AG20443 (cell line): Measurements from ENCODE around the gene GPR26.
"Not testable (repeated sequence)": the region's sequence is repeated elsewhere in the genome, so short reads cannot be mapped to it uniquely, and the experiment has no call there.

Experiments
- DNase-seq: peaks from one replicate; pipeline ENCODE4 v3.0.0; 2012; ENCODE audit warnings: low spot score, mixed read lengths

GPR26 gene

DNA sequence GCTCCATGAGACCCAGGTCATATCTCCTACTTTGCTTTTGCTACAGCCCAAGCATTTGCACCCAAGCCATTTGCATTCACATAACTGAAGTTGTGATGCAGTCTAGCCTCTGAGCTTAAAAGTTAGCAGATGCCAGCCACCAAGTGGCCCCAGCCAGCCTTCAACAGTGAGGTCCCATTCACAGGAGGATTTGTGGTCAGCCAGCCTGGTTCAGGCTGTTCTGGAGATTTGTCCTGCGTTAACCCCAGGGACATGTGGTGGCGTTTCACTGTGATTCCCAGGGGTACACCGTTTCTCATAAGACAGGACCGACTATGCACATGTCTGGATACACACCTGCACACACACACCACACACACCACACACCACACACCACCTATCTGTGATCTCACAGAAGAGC lies 51.2 kb downstream of the GPR26 start:
- no peak for DNase-seq

DNA sequence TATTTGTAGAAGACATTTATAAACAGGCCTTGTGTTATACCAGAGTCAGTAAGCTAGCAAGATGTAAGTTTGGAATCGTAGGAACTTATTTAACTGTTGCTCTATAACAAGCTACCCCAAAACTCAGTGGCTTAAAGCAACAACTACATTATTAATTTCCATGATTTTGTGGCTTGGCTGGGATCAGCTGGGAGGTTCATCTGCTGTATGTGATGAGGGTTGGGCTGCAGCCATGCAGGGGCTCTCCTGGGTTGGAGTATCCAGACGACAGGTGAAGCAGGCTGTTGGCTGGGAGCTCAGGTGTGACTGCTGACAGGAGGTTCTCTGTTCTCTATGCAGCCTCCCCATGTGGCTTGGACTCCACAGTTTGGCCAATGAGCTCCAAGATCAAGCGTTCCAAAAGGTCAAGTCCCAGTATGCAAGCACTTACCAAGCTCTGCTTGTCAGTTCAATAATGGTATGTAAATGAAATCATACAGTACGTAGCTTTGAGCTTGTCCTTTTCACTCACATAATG lies 52.4 kb downstream of the GPR26 start:
- no peak for DNase-seq

DNA sequence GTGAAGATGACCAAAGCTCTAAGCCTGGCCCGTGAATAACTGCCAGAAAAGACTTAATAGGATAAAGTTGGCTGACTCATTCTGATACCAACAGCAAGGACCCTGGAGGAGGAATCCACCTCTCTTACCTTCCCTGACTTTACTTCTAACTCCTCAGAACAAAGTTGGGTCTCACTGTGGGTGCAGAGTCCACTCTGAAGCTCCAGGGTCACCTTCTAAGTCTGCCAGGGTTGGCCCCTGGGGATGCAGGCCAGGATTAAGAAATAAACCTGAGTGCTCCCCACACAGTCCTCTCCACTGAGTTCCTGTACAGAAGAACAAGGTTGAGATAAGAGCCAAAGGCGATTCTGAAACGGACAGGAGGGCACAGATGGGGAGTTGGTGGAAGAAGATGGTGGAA lies 54.4 kb downstream of the GPR26 start:
- DNase-seq = no peak

DNA sequence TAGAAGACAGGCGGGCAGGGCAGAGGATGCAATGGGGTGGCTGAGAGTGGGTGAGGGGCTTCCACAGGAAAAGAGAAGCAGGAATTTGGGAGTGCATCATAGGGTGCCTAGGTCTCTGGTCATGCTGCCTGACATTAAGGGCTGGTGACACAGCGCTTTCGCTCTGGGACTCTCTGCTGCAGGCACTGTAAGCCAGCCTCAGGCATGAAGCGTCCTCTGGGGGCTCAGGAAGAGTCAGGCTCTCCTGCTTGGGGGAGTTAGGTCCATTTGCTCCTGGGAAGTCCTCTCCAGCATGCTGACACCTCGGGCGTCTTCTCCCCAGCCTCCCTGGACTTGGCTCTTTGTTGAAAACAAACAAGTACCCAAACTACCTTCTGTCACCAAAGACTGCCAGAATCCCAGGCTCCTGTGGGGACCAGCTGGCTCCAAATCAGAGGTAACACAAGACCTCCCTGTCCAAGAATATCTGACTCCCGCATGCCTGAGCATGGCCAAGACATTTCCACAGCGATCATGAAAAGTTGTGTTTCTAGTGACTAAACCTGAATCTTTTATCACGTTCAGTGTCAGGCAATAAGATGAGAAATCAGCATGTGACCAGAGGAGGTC lies 55.4 kb downstream of the GPR26 start:
- no peak for DNase-seq

DNA sequence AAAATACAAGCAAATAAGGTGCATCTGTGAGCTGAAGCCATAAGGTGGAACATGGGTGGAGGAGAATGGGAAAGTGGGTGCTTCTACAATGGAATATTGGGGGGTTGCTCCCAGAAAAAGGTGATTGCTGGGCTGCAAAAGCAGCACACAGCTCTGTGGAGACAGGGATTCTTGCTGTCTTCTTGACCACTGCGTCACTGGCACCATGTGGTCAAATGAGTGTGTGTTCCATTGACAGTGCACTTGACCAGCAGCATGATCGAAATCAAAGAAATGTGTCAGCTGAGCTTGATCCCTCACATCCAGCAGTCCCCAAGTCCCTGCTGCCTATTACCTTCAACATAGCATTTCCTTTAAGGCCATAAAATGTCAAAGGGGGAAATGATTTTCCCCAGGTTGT lies 56.2 kb downstream of the GPR26 start:
- no peak for DNase-seq

DNA sequence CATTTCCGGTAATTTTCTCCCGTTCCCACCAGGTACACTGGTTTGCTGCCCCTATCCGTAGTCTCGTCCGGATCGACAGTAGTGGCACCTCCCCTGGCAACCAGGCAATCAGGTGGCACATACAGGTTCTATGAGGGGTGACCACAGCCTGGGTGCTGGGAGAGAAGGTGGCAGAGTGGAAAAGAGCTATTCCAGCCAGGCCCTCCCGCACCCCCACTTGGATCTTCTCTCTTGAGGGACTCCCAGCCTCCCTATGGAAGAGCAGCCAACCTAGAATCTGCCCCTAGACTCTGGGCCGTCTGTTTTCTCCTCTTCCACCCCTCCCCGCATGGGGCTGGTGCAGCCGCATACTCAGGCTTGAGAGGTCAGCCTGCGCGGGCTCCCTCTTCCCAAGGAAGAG lies 58.6 kb downstream of the GPR26 start:
- no peak for DNase-seq

DNA sequence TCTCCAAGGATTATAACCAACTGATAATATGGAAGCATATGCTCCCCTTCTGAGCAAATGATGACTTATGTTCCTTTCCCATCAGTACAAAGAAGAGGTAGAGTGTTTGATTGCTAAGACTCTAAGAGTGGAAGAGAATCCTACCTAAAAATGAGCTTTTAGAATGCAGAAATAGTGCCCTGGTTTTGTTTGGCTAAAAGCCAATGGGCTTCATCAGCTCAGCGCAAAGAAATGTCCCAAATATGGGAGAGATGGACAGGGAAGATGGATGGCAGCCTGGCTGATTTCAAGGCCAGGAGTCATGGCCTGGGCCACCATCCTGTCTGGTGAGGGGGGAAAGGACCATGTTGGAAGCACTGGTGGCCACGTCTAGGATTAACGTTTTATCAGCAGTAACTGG lies 60.2 kb downstream of the GPR26 start:
- no peak for DNase-seq

DNA sequence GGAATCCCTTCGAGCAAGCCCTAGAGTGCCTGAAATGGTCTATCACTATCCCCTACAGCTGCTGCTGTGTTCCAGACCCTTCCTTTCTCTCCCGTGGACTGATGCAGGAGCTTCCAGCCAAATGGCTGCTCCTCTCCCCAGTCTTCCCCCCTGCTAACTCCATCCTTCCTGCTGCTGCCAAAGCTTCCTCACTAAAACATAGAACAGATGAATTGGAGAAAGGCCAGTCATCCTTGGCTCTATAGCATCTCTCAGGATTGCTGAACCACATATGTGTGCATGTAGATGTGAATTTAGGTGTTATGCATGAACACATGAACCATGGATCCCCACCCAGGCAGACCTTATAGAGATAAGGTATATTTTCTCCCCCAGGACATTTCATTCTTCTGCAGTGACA lies 60.7 kb downstream of the GPR26 start:
- DNase-seq = no peak

DNA sequence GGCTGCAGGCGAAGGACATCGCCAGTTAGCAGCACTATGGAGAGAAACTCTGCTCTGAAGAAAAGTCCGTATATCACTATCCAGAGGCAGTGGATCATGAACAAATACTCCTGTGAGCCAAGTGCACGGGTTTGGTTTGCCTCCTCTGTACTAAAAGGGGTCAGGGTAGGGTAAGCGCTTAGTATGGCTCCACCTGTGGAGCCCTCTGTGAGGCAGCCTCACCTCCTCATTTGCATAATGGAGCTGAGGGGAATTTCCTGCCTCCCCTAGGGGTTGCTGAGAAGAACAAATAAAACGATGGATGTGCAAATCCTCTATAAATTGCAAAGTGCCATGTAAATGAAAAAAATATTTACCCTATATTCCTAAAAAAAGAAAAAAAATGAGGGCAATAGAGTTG lies 63.4 kb downstream of the GPR26 start:
- no peak for DNase-seq

DNA sequence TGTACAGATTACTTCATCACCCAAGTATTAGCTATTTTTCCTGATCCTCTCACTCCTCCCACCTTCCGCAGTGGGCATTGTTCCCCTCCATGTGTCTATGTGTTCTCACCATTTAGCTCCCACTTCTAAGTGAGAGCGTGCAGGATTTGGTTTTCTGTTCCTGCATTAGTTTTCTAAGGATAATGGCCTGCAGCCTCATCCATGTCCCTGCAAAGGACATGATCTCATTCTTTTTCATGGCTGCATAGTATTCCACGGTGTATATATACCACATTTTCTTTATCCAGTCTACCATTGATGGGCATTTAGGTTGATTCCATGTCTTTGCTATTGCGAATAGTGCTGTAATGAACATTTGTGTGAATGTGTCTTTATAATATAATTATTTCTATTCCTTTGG lies 70.8 kb downstream of the GPR26 start:
- not testable (repeated sequence) for DNase-seq

DNA sequence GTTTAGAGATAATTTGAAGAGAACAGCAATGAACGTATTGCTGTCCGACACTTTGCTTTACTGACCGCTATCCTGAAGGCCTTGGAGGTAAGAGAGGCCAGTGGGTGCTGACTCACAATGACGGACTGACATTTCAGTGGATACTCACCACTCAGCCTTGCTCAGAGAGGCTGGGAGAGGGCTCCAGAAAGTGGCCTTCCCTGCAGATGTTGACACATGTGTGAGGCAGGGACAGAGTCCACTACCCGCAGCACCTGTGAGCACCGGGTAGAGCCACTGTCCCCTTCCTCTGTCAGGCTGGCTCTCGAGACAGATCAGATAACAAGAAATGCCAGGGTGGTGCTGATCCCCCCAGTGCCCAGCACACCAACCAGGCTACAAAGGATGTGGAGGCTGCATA lies 75.0 kb downstream of the GPR26 start:
- DNase-seq = no peak

DNA sequence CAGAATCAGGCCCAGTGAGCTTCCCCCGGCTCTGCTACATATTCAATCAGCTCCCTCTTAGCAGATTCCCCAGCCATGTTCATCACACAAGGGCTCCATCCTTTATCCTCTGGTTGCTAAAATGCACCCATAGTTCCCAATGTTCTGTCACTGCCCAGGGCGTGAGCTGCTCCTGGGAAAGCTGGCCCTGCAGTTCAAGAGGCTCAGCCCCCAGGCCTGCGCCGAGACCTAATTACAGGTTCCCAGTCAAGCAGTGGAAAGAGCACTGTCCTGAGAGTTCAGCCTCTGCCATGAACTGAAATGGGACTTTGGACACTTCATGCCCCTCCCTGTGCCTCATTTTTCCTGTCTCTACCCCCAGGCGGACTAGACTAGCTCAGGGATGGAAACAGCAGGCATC lies 75.6 kb downstream of the GPR26 start:
- DNase-seq = no peak

DNA sequence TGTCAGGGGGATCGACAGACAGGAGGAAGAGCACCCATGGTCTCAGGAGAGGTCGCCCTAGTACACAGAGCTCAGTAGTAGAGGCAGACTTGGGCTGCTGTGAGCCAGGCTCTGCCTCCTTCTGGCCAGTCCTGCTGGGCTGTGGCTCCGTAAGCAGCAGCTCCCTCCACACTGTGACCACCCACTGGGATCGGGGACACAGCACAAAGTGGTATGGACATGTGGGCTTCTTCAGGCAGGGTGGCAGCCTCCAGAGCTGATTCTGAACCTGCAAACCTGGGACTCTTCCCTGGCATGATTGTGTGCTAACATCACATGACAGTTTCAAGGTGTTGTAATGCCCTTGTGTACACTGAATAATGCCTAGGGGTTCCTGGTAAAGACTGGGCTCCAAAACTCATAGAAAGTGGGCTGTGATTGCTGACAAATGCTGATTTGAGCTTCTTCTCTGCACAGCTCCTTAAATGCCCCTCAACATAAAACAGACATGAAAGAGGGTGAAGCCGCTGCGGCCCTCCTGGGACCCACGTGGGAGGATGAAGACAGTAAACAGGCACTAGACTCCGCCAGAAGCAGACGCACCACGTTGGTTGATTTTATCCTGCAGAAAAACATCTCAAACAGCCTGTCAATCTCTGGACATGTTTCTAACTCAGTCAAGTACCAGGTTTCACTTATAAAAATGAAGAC lies 76.7 kb downstream of the GPR26 start:
- no peak for DNase-seq

DNA sequence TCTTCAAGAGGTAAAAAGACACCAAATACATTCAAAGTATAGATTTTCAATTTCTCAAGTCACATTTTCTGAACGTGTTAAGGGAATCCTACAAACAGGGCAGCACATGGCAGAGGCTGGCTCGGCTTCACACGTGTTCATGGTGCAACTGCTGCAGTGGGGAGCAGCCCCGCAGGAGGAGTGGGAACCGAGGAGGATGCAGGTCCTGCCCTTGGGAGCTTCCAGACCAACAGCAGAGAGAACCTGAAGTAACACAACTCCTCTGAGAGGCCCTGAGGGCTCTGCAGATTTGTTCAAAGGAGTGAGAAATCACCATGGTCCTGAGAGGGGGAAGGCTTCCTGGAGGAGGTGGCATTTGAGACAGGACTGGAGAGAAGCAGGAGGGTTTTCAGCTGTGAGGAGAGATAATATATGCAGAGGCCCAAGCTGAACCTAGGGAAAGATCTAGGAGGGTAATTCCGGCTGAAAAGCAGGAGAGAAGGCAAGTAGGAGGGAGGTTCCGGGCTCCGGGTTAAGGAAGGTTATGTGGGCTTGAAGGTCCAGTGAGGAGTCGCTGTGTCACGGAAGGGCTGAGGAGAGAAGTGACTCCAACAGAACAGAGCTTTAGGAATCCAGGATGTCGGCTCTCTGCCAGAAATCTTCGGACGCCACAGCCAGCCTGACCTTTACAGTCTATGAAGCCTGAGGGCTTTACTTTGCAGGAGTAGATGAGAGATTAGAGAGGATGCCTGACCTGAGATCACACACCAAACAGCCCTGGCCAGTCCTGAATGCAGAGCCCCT lies 77.5 kb downstream of the GPR26 start:
- peak; percentile 62 for DNase-seq

DNA sequence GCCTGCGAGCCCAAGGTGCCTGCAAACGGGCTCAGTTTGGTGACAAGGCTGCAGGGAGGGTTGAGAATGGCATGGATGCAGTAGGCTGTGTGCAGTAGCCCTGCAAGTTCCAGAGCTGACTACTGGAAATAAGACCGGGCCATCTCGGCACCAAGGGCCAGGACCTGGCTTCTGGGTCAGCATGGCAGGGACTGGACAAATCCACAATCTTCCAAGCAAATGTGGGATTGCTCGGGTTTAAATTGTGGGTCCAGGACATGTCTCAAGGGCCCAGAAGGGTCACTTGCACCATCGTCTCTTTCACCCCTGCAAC lies 78.0 kb downstream of the GPR26 start:
- DNase-seq = no peak
